ENCODE results near the gene ZNF580. TPM values are rescaled to one million over a fixed set of nuclear protein-coding genes. Genes with fewer than 3 reads are reported as not detected.

ZNF580 gene
- total and polyA plus RNA-seq, 2 of the 8 experiments (the other 6 are each of a cell fraction or from before 2014, with no cell fraction given): 12.0 to 24.6 TPM

- 0 out of 2 replicates have a peak, but pooled peaks have one; percentile 10 for TF ChIP-seq TEAD4 (IDR thresholded peaks at IDR 0.05; ENCODE audit: low read depth, low read length)
- peak; percentile 49; the same call in 1 of the 2 replicates for TF ChIP-seq MAX (IDR thresholded peaks at IDR 0.05)
- TF ChIP-seq KDM5A (IDR thresholded peaks at IDR 0.05; ENCODE audit: low read length): peak; percentile 84
- no peak for TF ChIP-seq JUN (IDR thresholded peaks at IDR 0.05; ENCODE audit: low read depth, low read length)
- TF ChIP-seq RXRA (IDR thresholded peaks at IDR 0.05; ENCODE audit: insufficient read depth, low read depth, low read length): no peak
- no peak for TF ChIP-seq USF2 (IDR thresholded peaks at IDR 0.05; ENCODE audit: low read length)
- TF ChIP-seq KDM1A (IDR thresholded peaks at IDR 0.05; ENCODE audit: borderline replicate concordance, low read length): no peak
- TF ChIP-seq CTBP2 (IDR thresholded peaks at IDR 0.05; ENCODE audit: borderline replicate concordance, insufficient read depth, insufficient read length, low read length): no peak
Observed at GRCh38 chr19:55643003-55643886, 2.4 kb downstream of the ZNF580 start, which contains the start of gene ZNF581 (continued).

Measured in H1 (cell line).